22Rv1 (cell line): Measurements from ENCODE around the gene GALNT18.

ENCODE experiments used
- ZFX ChIP-seq: fragments of 450-650 bp; IDR thresholded peaks from 2 replicates; pipeline ENCODE4 v1.6.1; 2017; ENCODE audit warnings: antibody characterized with exemption, borderline replicate concordance
- TF ChIP-seq, protein P1 (sequence below): fragments of 450-650 bp; IDR thresholded peaks from 2 replicates; pipeline ENCODE4 v1.5.1; 2017; ENCODE audit warnings: mild to moderate bottlenecking

DNA sequence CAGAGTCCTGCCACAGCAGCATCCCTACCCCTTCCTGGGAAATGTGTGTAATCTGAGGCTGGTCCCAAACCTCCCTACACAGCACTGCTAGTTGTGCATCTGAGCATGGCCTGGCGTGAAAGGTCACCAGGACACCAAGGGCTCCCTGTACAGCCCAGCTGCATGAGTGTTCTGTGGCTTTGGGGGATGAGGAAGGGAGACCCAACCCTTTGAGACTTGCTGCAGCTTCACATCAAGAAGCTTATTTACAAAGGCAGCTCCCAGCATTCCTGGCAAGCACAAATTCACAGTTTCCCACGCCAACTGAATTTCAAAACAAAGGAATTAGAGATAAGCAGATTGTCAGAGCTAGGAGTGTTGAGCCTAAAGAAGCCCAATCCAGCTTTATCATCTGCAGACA is 301.0 kb downstream of the GALNT18 start:
- TF ChIP-seq, protein P1, sequence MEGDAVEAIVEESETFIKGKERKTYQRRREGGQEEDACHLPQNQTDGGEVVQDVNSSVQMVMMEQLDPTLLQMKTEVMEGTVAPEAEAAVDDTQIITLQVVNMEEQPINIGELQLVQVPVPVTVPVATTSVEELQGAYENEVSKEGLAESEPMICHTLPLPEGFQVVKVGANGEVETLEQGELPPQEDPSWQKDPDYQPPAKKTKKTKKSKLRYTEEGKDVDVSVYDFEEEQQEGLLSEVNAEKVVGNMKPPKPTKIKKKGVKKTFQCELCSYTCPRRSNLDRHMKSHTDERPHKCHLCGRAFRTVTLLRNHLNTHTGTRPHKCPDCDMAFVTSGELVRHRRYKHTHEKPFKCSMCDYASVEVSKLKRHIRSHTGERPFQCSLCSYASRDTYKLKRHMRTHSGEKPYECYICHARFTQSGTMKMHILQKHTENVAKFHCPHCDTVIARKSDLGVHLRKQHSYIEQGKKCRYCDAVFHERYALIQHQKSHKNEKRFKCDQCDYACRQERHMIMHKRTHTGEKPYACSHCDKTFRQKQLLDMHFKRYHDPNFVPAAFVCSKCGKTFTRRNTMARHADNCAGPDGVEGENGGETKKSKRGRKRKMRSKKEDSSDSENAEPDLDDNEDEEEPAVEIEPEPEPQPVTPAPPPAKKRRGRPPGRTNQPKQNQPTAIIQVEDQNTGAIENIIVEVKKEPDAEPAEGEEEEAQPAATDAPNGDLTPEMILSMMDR, result no peak
- TF ChIP-seq ZFX, result no peak
